Measurements from ENCODE around the gene CZIB.
A peak's percentile ranks its signal among the peaks of the same experiment; 100 is the strongest.

The CZIB gene

GRCh38 chr1:53220171-53220961 lies at the start of gene CZIB:
Gene CZIB (minus strand): TSS chr1:53220634. CDS start chr1:53220575, 59 bp downstream.
- DNase-seq: peak; percentile 92 to 95

- DNase-seq: no peak
Observed at GRCh38 chr1:53270107-53270506, 49.7 kb upstream of the CZIB start.

GRCh38 chr1:53267761-53268160 lies 47.3 kb upstream of the CZIB start:
- no peak for DNase-seq

- DNase-seq: no peak
Observed at GRCh38 chr1:53266038-53266437, 45.6 kb upstream of the CZIB start.

GRCh38 chr1:53265581-53265980 lies 45.1 kb upstream of the CZIB start:
- DNase-seq: no peak

GRCh38 chr1:53264048-53264447 lies 43.6 kb upstream of the CZIB start:
- DNase-seq: no peak

- no peak for DNase-seq
Observed at GRCh38 chr1:53262000-53262399, 41.6 kb upstream of the CZIB start.

GRCh38 chr1:53260631-53261247 lies 40.3 kb upstream of the CZIB start:
- DNase-seq: no peak

- no peak for DNase-seq
Observed at GRCh38 chr1:53259932-53260331, 39.5 kb upstream of the CZIB start.

- no peak for DNase-seq
Observed at GRCh38 chr1:53258216-53258615, 37.8 kb upstream of the CZIB start.

GRCh38 chr1:53257454-53258081 lies 37.1 kb upstream of the CZIB start:
- no peak for DNase-seq

GRCh38 chr1:53256511-53257453 lies 36.3 kb upstream of the CZIB start:
- DNase-seq: no peak

- DNase-seq: no peak
Observed at GRCh38 chr1:53255031-53255430, 34.6 kb upstream of the CZIB start.

GRCh38 chr1:53254011-53254640 lies 33.7 kb upstream of the CZIB start:
- DNase-seq: no peak

GRCh38 chr1:53250325-53250724 lies 29.9 kb upstream of the CZIB start:
- DNase-seq: no peak

- no peak for DNase-seq
Observed at GRCh38 chr1:53249706-53250105, 29.3 kb upstream of the CZIB start.

GRCh38 chr1:53246261-53247134 lies 26.1 kb upstream of the CZIB start:
- no peak for DNase-seq

- no peak for DNase-seq
Observed at GRCh38 chr1:53244141-53244540, 23.7 kb upstream of the CZIB start.

- no peak for DNase-seq
Observed at GRCh38 chr1:53242381-53242780, 21.9 kb upstream of the CZIB start.

- no peak for DNase-seq
Observed at GRCh38 chr1:53241828-53242227, 21.4 kb upstream of the CZIB start.

All from SHP77 (cell line).